ENCODE results near the gene SPATA46. TPM values are rescaled to one million over a fixed set of nuclear protein-coding genes. Genes with fewer than 3 reads are reported as not detected.
A peak's percentile ranks its signal among the peaks of the same experiment; 100 is the strongest.

The SPATA46 gene
- total RNA-seq, 1 experiment from 2014 or later, result not detected

- DNase-seq (ENCODE audit: low read depth, low spot score), result peak; percentile 18
- no TSS peak for BruUV-seq (replicated peaks)
- TF ChIP-seq SIN3A (IDR thresholded peaks at IDR 0.05; ENCODE audit: low read depth) (no peak), RAD21 (IDR thresholded peaks at IDR 0.05; ENCODE audit: low read depth) (peak; percentile 88)
- TF ChIP-seq, protein P1, sequence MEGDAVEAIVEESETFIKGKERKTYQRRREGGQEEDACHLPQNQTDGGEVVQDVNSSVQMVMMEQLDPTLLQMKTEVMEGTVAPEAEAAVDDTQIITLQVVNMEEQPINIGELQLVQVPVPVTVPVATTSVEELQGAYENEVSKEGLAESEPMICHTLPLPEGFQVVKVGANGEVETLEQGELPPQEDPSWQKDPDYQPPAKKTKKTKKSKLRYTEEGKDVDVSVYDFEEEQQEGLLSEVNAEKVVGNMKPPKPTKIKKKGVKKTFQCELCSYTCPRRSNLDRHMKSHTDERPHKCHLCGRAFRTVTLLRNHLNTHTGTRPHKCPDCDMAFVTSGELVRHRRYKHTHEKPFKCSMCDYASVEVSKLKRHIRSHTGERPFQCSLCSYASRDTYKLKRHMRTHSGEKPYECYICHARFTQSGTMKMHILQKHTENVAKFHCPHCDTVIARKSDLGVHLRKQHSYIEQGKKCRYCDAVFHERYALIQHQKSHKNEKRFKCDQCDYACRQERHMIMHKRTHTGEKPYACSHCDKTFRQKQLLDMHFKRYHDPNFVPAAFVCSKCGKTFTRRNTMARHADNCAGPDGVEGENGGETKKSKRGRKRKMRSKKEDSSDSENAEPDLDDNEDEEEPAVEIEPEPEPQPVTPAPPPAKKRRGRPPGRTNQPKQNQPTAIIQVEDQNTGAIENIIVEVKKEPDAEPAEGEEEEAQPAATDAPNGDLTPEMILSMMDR (IDR thresholded peaks at IDR 0.05 in 2 of 3, conservative IDR thresholded peaks at IDR 0.05 in 1 of 3; ENCODE audit: borderline replicate concordance in 1 of 3, insufficient read depth in 1 of 3, low read depth in 2 of 3, low read length in 2 of 3), result peak; percentile 70 to 79 (median 73); a peak in 5 of 6 replicates
- no peaks in the 10 kb centered on the region for H3K79me2 ChIP-seq (ENCODE audit: insufficient read depth, low read length)
- no peak overlapping the region for H3K27ac ChIP-seq (ENCODE audit: low read depth, low read length)
- H3K9me3 ChIP-seq (ENCODE audit: control insufficient read depth in 1 of 2, insufficient read depth in 1 of 2, low read depth in 1 of 2, low read length in 2 of 2), result no peaks in the 10 kb centered on the region
- no peak overlapping the region for H2AFZ ChIP-seq (ENCODE audit: low read depth, low read length, poor library complexity, severe bottlenecking)
- H3K9me2 ChIP-seq (ENCODE audit: insufficient read depth), result no peaks in the 10 kb centered on the region
- ATAC-seq, result peak; percentile 90
- RAD21 ChIA-PET (ENCODE audit: low non-redundant PET in 1 of 2, low total read pairs in 2 of 2, uncharacterized antibody in 2 of 2, unreplicated experiment in 2 of 2), result interaction anchor here (0.5 to 1.1 kb wide), 6 partner anchors 24 to 302 kb away, joined by 3 read pairs; partner anchors contain the start of gene C1orf226 (in 1 of the 2)
- H3K4me2 ChIP-seq (ENCODE audit: low read length), result no peak overlapping the region
- CTCF ChIA-PET, result interaction anchor here (0.7 to 1.6 kb wide), 23 partner anchors 8 to 469 kb away, joined by 3 to 9 read pairs (median 3); partner anchors contain the start of gene C1orf226
- no peaks in the 10 kb centered on the region for H4K20me1 ChIP-seq (ENCODE audit: insufficient read depth)
- intact Hi-C loops (cut with micrococcal nuclease), result loop anchor here (2.0 to 10.0 kb wide), 6 partner anchors 35 to 445 kb away; partner anchors contain the start of genes UAP1 and UHMK1
- no peak overlapping the region for H3K4me3 ChIP-seq (replicated peaks in 1 of 2; ENCODE audit: low read depth in 1 of 2, low read length in 2 of 2)
- no peak overlapping the region for H3K9ac ChIP-seq (ENCODE audit: low read length)
- no peaks in the 10 kb centered on the region for H3K4me1 ChIP-seq (ENCODE audit: control insufficient read depth in 1 of 2, insufficient read depth in 2 of 2, low read length in 2 of 2)
- H3K36me3 ChIP-seq (ENCODE audit: control insufficient read depth in 1 of 2, insufficient read depth in 2 of 2, low read length in 2 of 2), result peaks cover 0 to 3% of the 10 kb centered on the region in 2 experiments; a peak in 1 of 4 replicates
- POLR2A ChIA-PET, result no interaction called here
- no peaks in the 10 kb centered on the region for H3K27me3 ChIP-seq (ENCODE audit: insufficient read depth, low read length)
Observed at GRCh38 chr1:162357681-162358266, 18.9 kb downstream of the SPATA46 start.

DNA sequence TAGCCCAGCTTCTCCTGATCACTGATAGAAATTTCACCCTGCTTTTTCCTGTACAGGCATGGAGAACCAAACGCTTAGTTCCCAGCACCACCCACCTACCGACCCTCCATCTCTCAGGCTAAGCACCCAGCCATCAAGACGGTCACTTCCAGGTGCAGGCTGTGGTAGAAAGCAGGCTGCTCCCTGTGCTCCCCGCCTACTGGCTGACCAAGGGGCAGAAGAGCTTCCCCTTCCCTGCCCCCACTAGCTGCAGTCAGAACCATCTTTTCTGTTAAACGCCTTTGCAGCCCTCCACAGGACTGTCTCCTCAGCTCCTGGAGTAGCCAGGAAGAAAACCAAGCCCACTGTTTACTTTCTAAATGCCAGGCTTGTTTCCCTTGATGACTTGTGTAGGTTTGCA is 23.0 kb downstream of the SPATA46 start:
- peaks cover 0 to 3% of the 10 kb centered on the region in 2 experiments; a peak in 1 of 4 replicates for H3K36me3 ChIP-seq (ENCODE audit: control insufficient read depth in 1 of 2, insufficient read depth in 2 of 2, low read length in 2 of 2)
- TF ChIP-seq CBX3 (IDR thresholded peaks at IDR 0.05; ENCODE audit: low read depth) (no peak), ATF3 (IDR thresholded peaks at IDR 0.05) (no peak), JUND (IDR thresholded peaks at IDR 0.05) (no peak), YY1 (IDR thresholded peaks at IDR 0.05; ENCODE audit: extremely low read depth, insufficient replicate concordance, low read depth, low read length) (no peak), ZFX (IDR thresholded peaks at IDR 0.05) (no peak), FOSL1 (IDR thresholded peaks at IDR 0.05; ENCODE audit: low read depth) (no peak), ELF1 (IDR thresholded peaks at IDR 0.05; ENCODE audit: borderline replicate concordance, low read depth) (no peak), POLR2A (IDR thresholded peaks at IDR 0.05; ENCODE audit: borderline replicate concordance, extremely low read depth, insufficient read depth, insufficient read length) (no peak), EGR1 (IDR thresholded peaks at IDR 0.05; ENCODE audit: low read depth) (no peak), ZNF274 (IDR thresholded peaks at IDR 0.05; ENCODE audit: low read depth, low read length) (no peak), RAD21 (IDR thresholded peaks at IDR 0.05; ENCODE audit: low read depth) (no peak), EZH2 (IDR thresholded peaks at IDR 0.05) (no peak)
- TF ChIP-seq, protein P2, sequence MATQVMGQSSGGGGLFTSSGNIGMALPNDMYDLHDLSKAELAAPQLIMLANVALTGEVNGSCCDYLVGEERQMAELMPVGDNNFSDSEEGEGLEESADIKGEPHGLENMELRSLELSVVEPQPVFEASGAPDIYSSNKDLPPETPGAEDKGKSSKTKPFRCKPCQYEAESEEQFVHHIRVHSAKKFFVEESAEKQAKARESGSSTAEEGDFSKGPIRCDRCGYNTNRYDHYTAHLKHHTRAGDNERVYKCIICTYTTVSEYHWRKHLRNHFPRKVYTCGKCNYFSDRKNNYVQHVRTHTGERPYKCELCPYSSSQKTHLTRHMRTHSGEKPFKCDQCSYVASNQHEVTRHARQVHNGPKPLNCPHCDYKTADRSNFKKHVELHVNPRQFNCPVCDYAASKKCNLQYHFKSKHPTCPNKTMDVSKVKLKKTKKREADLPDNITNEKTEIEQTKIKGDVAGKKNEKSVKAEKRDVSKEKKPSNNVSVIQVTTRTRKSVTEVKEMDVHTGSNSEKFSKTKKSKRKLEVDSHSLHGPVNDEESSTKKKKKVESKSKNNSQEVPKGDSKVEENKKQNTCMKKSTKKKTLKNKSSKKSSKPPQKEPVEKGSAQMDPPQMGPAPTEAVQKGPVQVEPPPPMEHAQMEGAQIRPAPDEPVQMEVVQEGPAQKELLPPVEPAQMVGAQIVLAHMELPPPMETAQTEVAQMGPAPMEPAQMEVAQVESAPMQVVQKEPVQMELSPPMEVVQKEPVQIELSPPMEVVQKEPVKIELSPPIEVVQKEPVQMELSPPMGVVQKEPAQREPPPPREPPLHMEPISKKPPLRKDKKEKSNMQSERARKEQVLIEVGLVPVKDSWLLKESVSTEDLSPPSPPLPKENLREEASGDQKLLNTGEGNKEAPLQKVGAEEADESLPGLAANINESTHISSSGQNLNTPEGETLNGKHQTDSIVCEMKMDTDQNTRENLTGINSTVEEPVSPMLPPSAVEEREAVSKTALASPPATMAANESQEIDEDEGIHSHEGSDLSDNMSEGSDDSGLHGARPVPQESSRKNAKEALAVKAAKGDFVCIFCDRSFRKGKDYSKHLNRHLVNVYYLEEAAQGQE (IDR thresholded peaks at IDR 0.05; ENCODE audit: low read depth), result no peak

More for the DNA sequence above, 23.0 kb downstream of the SPATA46 start:
- Histone ChIP-seq H4K20me1 (ENCODE audit: insufficient read depth) (no peaks in the 10 kb centered on the region), H3K27ac (ENCODE audit: low read depth, low read length) (no peak overlapping the region), H3K4me2 (ENCODE audit: low read length) (no peak overlapping the region), H3K9me3 (ENCODE audit: control insufficient read depth in 1 of 2, insufficient read depth in 1 of 2, low read depth in 1 of 2, low read length in 2 of 2) (no peaks in the 10 kb centered on the region), H3K9ac (ENCODE audit: low read length) (no peak overlapping the region), H3K4me3 (replicated peaks in 1 of 2; ENCODE audit: low read depth in 1 of 2, low read length in 2 of 2) (no peak overlapping the region), H2AFZ (ENCODE audit: low read depth, low read length, poor library complexity, severe bottlenecking) (no peak overlapping the region), H3K9me2 (ENCODE audit: insufficient read depth) (no peaks in the 10 kb centered on the region), H3K79me2 (ENCODE audit: insufficient read depth, low read length) (no peaks in the 10 kb centered on the region), H3K27me3 (ENCODE audit: insufficient read depth, low read length) (no peaks in the 10 kb centered on the region), H3K4me1 (ENCODE audit: control insufficient read depth in 1 of 2, insufficient read depth in 2 of 2, low read length in 2 of 2) (peaks cover 23 to 24% of the 10 kb centered on the region in 2 experiments)
- RAD21 ChIA-PET (ENCODE audit: low non-redundant PET in 1 of 2, low total read pairs in 2 of 2, uncharacterized antibody in 2 of 2, unreplicated experiment in 2 of 2), result no interaction called here
- CTCF ChIA-PET, result no interaction called here
- DNase-seq (ENCODE audit: low read depth, low spot score) (no peak), ATAC-seq (no peak)
- intact Hi-C loops (cut with micrococcal nuclease), result loop anchor here (10.0 kb wide), 3 partner anchors 141 to 261 kb away; partner anchors contain the start of genes UAP1 and UHMK1
- BruUV-seq (replicated peaks), result no TSS peak
- POLR2A ChIA-PET, result interaction anchor here (1.2 kb wide), 1 partner anchor 45 kb away, joined by 3 read pairs; no protein-coding TSS in a partner anchor

All from HCT116 (cell line).